Tibial artery (tissue), 4 donors: Measurements from ENCODE around the gene NOX4.
"Not testable (repeated sequence)": the region's sequence is repeated elsewhere in the genome, so short reads cannot be mapped to it uniquely, and the experiment has no call there.

ENCODE experiments used
- DNase-seq, 2 donors: peaks; one replicate each; pipeline ENCODE4 v3.0.0-alpha.2; 2019
- H3K27ac ChIP-seq, 2 donors: fragments of 200-600 bp; sonication (generic) in 1 of 2; 1 replicate in 1 of 2; 2 replicates in 1 of 2; pipeline ENCODE4 v1.5.1; 2018 to 2019; ENCODE audit warnings: mild to moderate bottlenecking in 1 of 2
- H3K27me3 ChIP-seq, 2 donors: fragments of 200-600 bp; sonication (generic) in 1 of 2; one replicate each; pipeline versions ENCODE4 v1.5.1 to v1.6.0; 2016 to 2019
- H3K36me3 ChIP-seq, 3 donors: fragments of 200-600 bp; sonication (generic) in 2 of 3; one replicate each; pipeline ENCODE4 v1.5.1; 2016 to 2019; ENCODE audit warnings: mild to moderate bottlenecking in 2 of 3
- H3K4me1 ChIP-seq, 4 donors: fragments of 200-600 bp; sonication (generic) in 2 of 4; 1 replicate in 3 of 4; 2 replicates in 1 of 4; pipeline ENCODE4 v1.5.1; 2016 to 2019
- H3K4me3 ChIP-seq, 2 donors: fragments of 200-600 bp; sonication (generic) in 1 of 2; 1 replicate in 1 of 2; 2 replicates in 1 of 2; pipeline ENCODE4 v1.5.1; 2018 to 2019; ENCODE audit warnings: mild to moderate bottlenecking in 2 of 2
- H3K9me3 ChIP-seq, 3 donors: fragments of 200-600 bp; sonication (generic) in 1 of 3; one replicate each; pipeline ENCODE4 v1.5.1; 2016 to 2019
- CTCF ChIP-seq, 2 experiments: fragments of 200-600 bp in 1 of 2; fragments of 450-650 bp in 1 of 2; IDR thresholded peaks; one replicate each; pipeline ENCODE4 v1.5.1; 2017 to 2019; ENCODE audit warnings: antibody characterized with exemption in 2 of 2, mild to moderate bottlenecking in 1 of 2, moderate library complexity in 1 of 2
- intact Hi-C: fragments of 100-400 bp; cut with DNase I; formaldehyde crosslinking; loops from one replicate; pipeline ENCODE4 v1.15.0; 2023; ENCODE audit warnings: low total_unique reads

Gene NOX4

GRCh38 chr11:89338073-89338472 lies 153.1 kb downstream of the NOX4 start:
- H3K9me3 ChIP-seq, intact Hi-C loops, H3K36me3 ChIP-seq, DNase-seq, H3K27me3 ChIP-seq, H3K4me3 ChIP-seq: not testable (repeated sequence)
- Histone ChIP-seq H3K27ac (peak overlapping the region in 1 of 2 donors; percentile 0), H3K4me1 (peaks cover 0 to 42% (median 9%) of the 10 kb centered on the region in 4 donors)

- intact Hi-C loops, H3K9me3 ChIP-seq, H3K27me3 ChIP-seq, H3K36me3 ChIP-seq, H3K4me3 ChIP-seq, DNase-seq: not testable (repeated sequence)
- peaks cover 0 to 38% (median 5%) of the 10 kb centered on the region in 4 donors for H3K4me1 ChIP-seq
- H3K27ac ChIP-seq: peak overlapping the region in 1 of 2 donors; percentile 0
Observed at GRCh38 chr11:89337100-89337650, 154.0 kb downstream of the NOX4 start.

GRCh38 chr11:89333704-89334103 lies 157.5 kb downstream of the NOX4 start:
- intact Hi-C loops, H3K36me3 ChIP-seq, DNase-seq, H3K27me3 ChIP-seq, H3K4me3 ChIP-seq, H3K9me3 ChIP-seq: not testable (repeated sequence)
- Histone ChIP-seq H3K4me1 (peaks cover 0 to 13% (median 0%) of the 10 kb centered on the region in 4 donors), H3K27ac (peak overlapping the region in 1 of 2 donors; percentile 25)
- peak; percentile 34 to 62 for TF ChIP-seq CTCF (IDR thresholded peaks at IDR 0.05)

- intact Hi-C loops, H3K9me3 ChIP-seq, H3K4me3 ChIP-seq, DNase-seq, H3K27ac ChIP-seq, H3K27me3 ChIP-seq, H3K36me3 ChIP-seq: not testable (repeated sequence)
- H3K4me1 ChIP-seq: peaks cover 0 to 13% (median 0%) of the 10 kb centered on the region in 4 donors
Observed at GRCh38 chr11:89331940-89332339, 159.2 kb downstream of the NOX4 start.

- intact Hi-C loops: no loop called here
- H3K36me3 ChIP-seq: peaks cover 0 to 33% (median 13%) of the 10 kb centered on the region in 3 donors
- H3K27ac ChIP-seq: no peak overlapping the region
Observed at GRCh38 chr11:89327885-89328284, 163.3 kb downstream of the NOX4 start.

GRCh38 chr11:89321401-89321800 lies 169.8 kb downstream of the NOX4 start:
- Histone ChIP-seq H3K4me3 (no peak overlapping the region), H3K27me3 (no peaks in the 10 kb centered on the region), H3K9me3 (peaks cover 0 to 5% (median 0%) of the 10 kb centered on the region in 3 donors), H3K27ac (no peak overlapping the region), H3K36me3 (peaks cover 0 to 59% (median 23%) of the 10 kb centered on the region in 3 donors), H3K4me1 (no peaks in the 10 kb centered on the region)
- intact Hi-C loops: no loop called here
- TF ChIP-seq CTCF (IDR thresholded peaks at IDR 0.05): no peak
- no peak for DNase-seq

More at GRCh38 chr11:89327885-89328284, 163.3 kb downstream of the NOX4 start:
- DNase-seq: no peak
- Histone ChIP-seq H3K9me3 (no peaks in the 10 kb centered on the region), H3K4me3 (no peak overlapping the region), H3K4me1 (peaks cover 0 to 7% (median 0%) of the 10 kb centered on the region in 4 donors), H3K27me3 (no peaks in the 10 kb centered on the region)
- no peak for TF ChIP-seq CTCF (IDR thresholded peaks at IDR 0.05)

- H3K27ac ChIP-seq, H3K36me3 ChIP-seq, H3K9me3 ChIP-seq, H3K4me3 ChIP-seq, H3K27me3 ChIP-seq, H3K4me1 ChIP-seq, intact Hi-C loops, DNase-seq: not testable (repeated sequence)
Observed at GRCh38 chr11:89310607-89311006, 180.6 kb downstream of the NOX4 start.

GRCh38 chr11:89309321-89309985 lies 181.7 kb downstream of the NOX4 start:
- H3K27ac ChIP-seq, intact Hi-C loops, H3K4me1 ChIP-seq, DNase-seq, H3K27me3 ChIP-seq, H3K9me3 ChIP-seq, H3K36me3 ChIP-seq, H3K4me3 ChIP-seq: not testable (repeated sequence)

GRCh38 chr11:89308272-89308671 lies 182.9 kb downstream of the NOX4 start:
- H3K27me3 ChIP-seq, H3K4me3 ChIP-seq, H3K4me1 ChIP-seq, intact Hi-C loops, DNase-seq, H3K36me3 ChIP-seq, H3K9me3 ChIP-seq, H3K27ac ChIP-seq: not testable (repeated sequence)

GRCh38 chr11:89303029-89303428 lies 188.1 kb downstream of the NOX4 start:
- H3K4me3 ChIP-seq, H3K9me3 ChIP-seq, intact Hi-C loops, DNase-seq, H3K27ac ChIP-seq, H3K27me3 ChIP-seq, H3K36me3 ChIP-seq: not testable (repeated sequence)
- H3K4me1 ChIP-seq: peaks cover 0 to 10% (median 0%) of the 10 kb centered on the region in 4 donors

GRCh38 chr11:89295023-89295422 lies 196.2 kb downstream of the NOX4 start:
- intact Hi-C loops, H3K36me3 ChIP-seq, DNase-seq: not testable (repeated sequence)

More at GRCh38 chr11:89295023-89295422, 196.2 kb downstream of the NOX4 start:
- not testable (repeated sequence) for H3K27me3 ChIP-seq, H3K27ac ChIP-seq, H3K4me3 ChIP-seq, H3K4me1 ChIP-seq, H3K9me3 ChIP-seq
